ENCODE data around the gene CDC42EP3.

GRCh38 chr2:37682473-37682872 is 11.0 kb upstream of the CDC42EP3 start:
- TF ChIP-seq EP300 (IDR thresholded peaks at IDR 0.05) (no peak), CTCF (IDR thresholded peaks at IDR 0.05) (no peak)
